ENCODE measurements around the gene TMC7. TPM values are rescaled to one million over a fixed set of nuclear protein-coding genes. Genes with fewer than 3 reads are reported as not detected.

The TMC7 gene
- total and polyA plus RNA-seq, 2 donors (not counting 1 experiment from before 2014, with no cell fraction given), result 0.18 to 1.5 TPM

DNA sequence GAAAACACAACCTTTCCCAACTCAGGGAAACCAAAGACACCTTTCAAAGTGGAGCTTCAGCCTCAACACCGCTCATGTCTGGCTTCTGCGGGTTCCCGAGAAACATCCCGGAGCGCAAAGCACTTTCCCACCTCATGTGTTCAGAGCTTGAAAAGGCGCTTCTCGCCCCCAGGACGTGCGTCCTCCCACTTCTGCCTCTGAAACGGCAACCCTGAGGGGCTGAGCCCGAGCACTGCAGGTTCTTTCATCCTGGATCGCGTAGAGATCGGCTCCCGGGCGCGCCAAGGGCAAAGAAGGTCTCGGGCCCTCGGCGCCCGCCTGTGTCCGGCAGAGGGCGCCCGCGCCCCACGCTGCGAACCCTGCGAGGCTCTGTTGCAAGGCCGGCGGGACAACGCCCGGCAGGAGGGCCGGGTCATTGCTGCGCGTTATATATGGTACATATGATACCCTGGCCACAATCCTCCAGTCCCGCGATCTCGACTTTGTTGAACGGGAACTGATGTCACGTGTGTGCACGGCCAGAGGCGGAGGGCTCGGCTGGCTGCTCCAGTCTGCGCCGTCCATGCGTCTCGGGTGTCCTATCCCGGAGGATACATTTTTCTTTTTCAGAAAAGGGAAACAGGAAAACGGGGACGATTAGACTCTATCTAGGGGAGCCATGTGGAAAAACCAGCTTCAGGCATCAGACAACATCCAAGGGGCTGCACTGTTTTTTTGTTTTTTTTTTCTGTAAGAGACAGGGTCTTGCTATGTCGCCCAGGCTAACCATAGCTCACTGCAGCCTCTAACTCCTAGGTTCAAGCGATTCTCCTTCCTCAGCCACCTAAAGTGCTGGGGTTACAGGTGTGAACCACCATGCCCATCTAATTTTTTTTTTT lies 102.8 kb downstream of the TMC7 start:
- Histone ChIP-seq H3K27ac (ENCODE audit: insufficient read depth, low read length) (peak overlapping the region; percentile 26), H3K4me3 (replicated peaks in 1 of 4; ENCODE audit: control extremely low read depth in 1 of 4, insufficient read depth in 1 of 4, low read depth in 3 of 4, low read length in 4 of 4) (peak overlapping the region; percentile 39 to 78 (median 50)), H4K20me1 (ENCODE audit: control insufficient read depth, extremely low read depth, insufficient read depth, low read length) (no peaks in the 10 kb centered on the region), H3K27me3 (ENCODE audit: control insufficient read depth, insufficient read depth, low read length) (no peaks in the 10 kb centered on the region), H3K36me3 (ENCODE audit: control insufficient read depth, insufficient read depth, low read length) (no peaks in the 10 kb centered on the region), H3K9me3 (ENCODE audit: control insufficient read depth, insufficient read depth, low read depth, low read length) (no peaks in the 10 kb centered on the region), H3K4me2 (ENCODE audit: extremely low read depth, insufficient read depth, low read length) (peak overlapping the region; percentile 91), H3K4me1 (ENCODE audit: control insufficient read depth, extremely low read depth, insufficient read depth, low read length) (no peaks in the 10 kb centered on the region), H3K79me2 (ENCODE audit: control insufficient read depth, insufficient read depth, low read length) (no peaks in the 10 kb centered on the region), H3K9ac (ENCODE audit: insufficient read depth, low read length) (peak overlapping the region; percentile 53), H2AFZ (ENCODE audit: low read length) (peak overlapping the region; percentile 96)
- no peak for TF ChIP-seq EZH2 (IDR thresholded peaks at IDR 0.05; ENCODE audit: low read length, missing control alignments)
- TF ChIP-seq, protein P1, sequence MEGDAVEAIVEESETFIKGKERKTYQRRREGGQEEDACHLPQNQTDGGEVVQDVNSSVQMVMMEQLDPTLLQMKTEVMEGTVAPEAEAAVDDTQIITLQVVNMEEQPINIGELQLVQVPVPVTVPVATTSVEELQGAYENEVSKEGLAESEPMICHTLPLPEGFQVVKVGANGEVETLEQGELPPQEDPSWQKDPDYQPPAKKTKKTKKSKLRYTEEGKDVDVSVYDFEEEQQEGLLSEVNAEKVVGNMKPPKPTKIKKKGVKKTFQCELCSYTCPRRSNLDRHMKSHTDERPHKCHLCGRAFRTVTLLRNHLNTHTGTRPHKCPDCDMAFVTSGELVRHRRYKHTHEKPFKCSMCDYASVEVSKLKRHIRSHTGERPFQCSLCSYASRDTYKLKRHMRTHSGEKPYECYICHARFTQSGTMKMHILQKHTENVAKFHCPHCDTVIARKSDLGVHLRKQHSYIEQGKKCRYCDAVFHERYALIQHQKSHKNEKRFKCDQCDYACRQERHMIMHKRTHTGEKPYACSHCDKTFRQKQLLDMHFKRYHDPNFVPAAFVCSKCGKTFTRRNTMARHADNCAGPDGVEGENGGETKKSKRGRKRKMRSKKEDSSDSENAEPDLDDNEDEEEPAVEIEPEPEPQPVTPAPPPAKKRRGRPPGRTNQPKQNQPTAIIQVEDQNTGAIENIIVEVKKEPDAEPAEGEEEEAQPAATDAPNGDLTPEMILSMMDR (conservative IDR thresholded peaks at IDR 0.05 in 1 of 2, IDR thresholded peaks at IDR 0.05 in 1 of 2; ENCODE audit: low read depth in 1 of 2, low read length in 2 of 2), result peak; percentile 89 to 99
- DNase-seq (ENCODE audit: low read depth in 2 of 2), result peak; percentile 71 to 97

DNA sequence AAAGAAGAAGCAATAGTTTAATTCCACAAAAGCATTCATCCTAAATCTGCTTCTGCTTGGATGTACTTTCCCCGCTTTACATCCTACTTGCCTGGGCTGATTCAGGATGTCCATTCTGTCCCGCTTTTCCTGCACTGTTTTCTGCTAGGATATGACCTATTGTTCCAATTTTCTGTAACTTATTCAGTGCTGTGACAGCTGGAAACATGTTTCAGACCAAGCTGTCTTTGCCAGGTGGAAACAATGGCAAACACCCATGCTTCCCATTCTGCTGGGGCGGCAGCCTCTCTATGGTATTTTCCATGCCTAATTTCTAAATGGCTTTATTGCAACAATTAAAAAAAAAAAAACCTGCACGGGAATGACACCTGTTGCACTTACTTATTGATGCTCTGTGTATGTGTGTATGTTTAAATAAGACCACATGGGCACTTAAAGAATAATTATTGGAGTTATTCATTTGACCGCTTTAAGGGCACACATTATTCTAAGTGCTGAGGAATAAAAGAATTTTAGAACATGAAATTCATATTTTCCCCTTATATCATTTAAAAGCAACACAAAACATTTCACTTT lies 104.7 kb downstream of the TMC7 start:
- H4K20me1 ChIP-seq (ENCODE audit: control insufficient read depth, extremely low read depth, insufficient read depth, low read length), result no peaks in the 10 kb centered on the region
- H3K9me3 ChIP-seq (ENCODE audit: control insufficient read depth, insufficient read depth, low read depth, low read length), result no peaks in the 10 kb centered on the region
- no peaks in the 10 kb centered on the region for H3K36me3 ChIP-seq (ENCODE audit: control insufficient read depth, insufficient read depth, low read length)
- no peak overlapping the region for H3K4me2 ChIP-seq (ENCODE audit: extremely low read depth, insufficient read depth, low read length)
- no peak overlapping the region for H3K4me3 ChIP-seq (replicated peaks in 1 of 4; ENCODE audit: control extremely low read depth in 1 of 4, insufficient read depth in 1 of 4, low read depth in 3 of 4, low read length in 4 of 4)
- H3K4me1 ChIP-seq (ENCODE audit: control insufficient read depth, extremely low read depth, insufficient read depth, low read length), result no peaks in the 10 kb centered on the region
- TF ChIP-seq, protein P1 (conservative IDR thresholded peaks at IDR 0.05 in 1 of 2, IDR thresholded peaks at IDR 0.05 in 1 of 2; ENCODE audit: low read depth in 1 of 2, low read length in 2 of 2), result no peak
- no peak for TF ChIP-seq EZH2 (IDR thresholded peaks at IDR 0.05; ENCODE audit: low read length, missing control alignments)
- DNase-seq (ENCODE audit: low read depth in 2 of 2), result no peak
- H3K9ac ChIP-seq (ENCODE audit: insufficient read depth, low read length), result no peak overlapping the region
- no peaks in the 10 kb centered on the region for H3K27me3 ChIP-seq (ENCODE audit: control insufficient read depth, insufficient read depth, low read length)
- no peaks in the 10 kb centered on the region for H3K79me2 ChIP-seq (ENCODE audit: control insufficient read depth, insufficient read depth, low read length)
- H3K27ac ChIP-seq (ENCODE audit: insufficient read depth, low read length), result no peak overlapping the region
- no peak overlapping the region for H2AFZ ChIP-seq (ENCODE audit: low read length)

DNA sequence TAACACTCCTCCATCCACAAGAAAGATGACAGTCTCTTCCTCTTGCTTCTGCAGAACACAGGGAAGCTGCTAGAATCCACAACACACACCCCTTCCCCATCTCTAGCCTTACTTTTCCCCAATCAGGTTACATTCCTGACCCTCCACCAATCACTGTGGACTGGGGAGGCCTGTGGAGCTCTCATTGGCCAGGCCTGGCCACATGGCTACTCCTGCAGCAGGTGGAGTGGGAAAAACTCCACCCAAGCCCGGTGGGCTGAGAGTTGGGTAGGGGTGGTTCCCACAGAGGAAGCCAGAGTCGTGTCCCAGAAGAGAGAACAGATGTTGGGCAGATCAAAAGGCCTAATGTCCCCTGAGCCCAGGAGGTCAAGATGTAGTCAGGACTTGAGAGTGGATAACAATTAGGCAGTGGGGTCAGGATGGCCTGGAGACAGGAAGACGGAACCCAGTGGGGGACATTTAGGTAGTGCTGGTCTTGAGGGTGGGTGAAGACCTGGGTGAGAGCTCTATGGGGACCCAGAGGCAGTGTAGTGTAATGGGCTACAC lies 105.7 kb downstream of the TMC7 start:
- H3K79me2 ChIP-seq (ENCODE audit: control insufficient read depth, insufficient read depth, low read length), result no peaks in the 10 kb centered on the region
- H2AFZ ChIP-seq (ENCODE audit: low read length), result no peak overlapping the region
- H3K4me3 ChIP-seq (replicated peaks in 1 of 4; ENCODE audit: control extremely low read depth in 1 of 4, insufficient read depth in 1 of 4, low read depth in 3 of 4, low read length in 4 of 4), result no peak overlapping the region
- H3K4me1 ChIP-seq (ENCODE audit: control insufficient read depth, extremely low read depth, insufficient read depth, low read length), result no peaks in the 10 kb centered on the region
- H3K27ac ChIP-seq (ENCODE audit: insufficient read depth, low read length), result no peak overlapping the region
- H3K27me3 ChIP-seq (ENCODE audit: control insufficient read depth, insufficient read depth, low read length), result no peaks in the 10 kb centered on the region
- no peaks in the 10 kb centered on the region for H4K20me1 ChIP-seq (ENCODE audit: control insufficient read depth, extremely low read depth, insufficient read depth, low read length)
- TF ChIP-seq, protein P1 (conservative IDR thresholded peaks at IDR 0.05 in 1 of 2, IDR thresholded peaks at IDR 0.05 in 1 of 2; ENCODE audit: low read depth in 1 of 2, low read length in 2 of 2), result no peak
- TF ChIP-seq EZH2 (IDR thresholded peaks at IDR 0.05; ENCODE audit: low read length, missing control alignments), result no peak
- no peaks in the 10 kb centered on the region for H3K9me3 ChIP-seq (ENCODE audit: control insufficient read depth, insufficient read depth, low read depth, low read length)
- no peaks in the 10 kb centered on the region for H3K36me3 ChIP-seq (ENCODE audit: control insufficient read depth, insufficient read depth, low read length)
- no peak overlapping the region for H3K4me2 ChIP-seq (ENCODE audit: extremely low read depth, insufficient read depth, low read length)
- H3K9ac ChIP-seq (ENCODE audit: insufficient read depth, low read length), result no peak overlapping the region
- no peak for DNase-seq (ENCODE audit: low read depth in 2 of 2)
